HG02852 (cell line): ENCODE measurements around the gene BNC2.

Experiments used
- ATAC-seq: cut with Tn5 transposase; IDR thresholded peaks from one replicate; pipeline ENCODE4 v1.9.1; 2021; ENCODE audit warnings: mild to moderate bottlenecking, moderate library complexity; ENCODE audit not compliant: unreplicated experiment

The BNC2 gene

DNA sequence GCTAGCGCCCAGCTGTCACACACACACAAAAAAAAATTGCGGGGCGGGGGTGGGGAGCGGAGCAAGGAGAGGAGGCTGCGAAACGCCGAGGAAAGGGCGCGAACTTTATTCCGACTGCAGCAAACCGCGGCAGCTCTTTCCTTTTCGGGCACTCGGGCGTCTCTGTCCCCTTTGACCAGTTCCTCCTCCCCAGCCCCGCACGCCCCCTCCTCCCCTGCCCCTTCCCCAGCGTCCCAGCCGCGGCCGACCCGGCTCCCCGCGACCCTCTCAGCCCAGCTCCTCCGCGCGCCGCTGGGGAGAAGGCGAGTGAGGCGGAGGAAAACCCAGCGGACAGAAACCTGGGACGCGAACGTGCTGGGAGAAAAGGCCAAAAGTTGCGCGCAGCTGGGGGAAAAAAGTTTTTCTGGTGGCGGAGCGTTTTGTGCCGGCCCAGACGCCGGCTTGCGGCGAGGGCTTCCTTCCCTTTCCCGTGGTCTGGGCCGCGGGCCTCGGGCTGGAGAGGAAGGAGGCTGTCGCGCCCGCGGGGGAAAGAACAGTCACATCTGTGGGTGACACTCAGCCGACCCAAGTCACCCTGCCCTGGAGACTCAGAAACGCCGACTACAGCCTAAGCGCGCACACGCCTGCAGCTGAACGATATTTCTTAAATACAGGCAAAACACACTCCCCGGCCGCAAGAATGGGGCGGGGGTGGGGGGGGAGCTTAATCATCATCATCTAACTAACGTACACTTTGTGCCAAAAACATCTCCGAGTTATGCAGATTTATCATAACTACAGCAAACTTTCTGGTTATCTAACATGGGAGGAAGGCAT is 1.1 kb upstream of the BNC2 start:
- ATAC-seq = no peak

DNA sequence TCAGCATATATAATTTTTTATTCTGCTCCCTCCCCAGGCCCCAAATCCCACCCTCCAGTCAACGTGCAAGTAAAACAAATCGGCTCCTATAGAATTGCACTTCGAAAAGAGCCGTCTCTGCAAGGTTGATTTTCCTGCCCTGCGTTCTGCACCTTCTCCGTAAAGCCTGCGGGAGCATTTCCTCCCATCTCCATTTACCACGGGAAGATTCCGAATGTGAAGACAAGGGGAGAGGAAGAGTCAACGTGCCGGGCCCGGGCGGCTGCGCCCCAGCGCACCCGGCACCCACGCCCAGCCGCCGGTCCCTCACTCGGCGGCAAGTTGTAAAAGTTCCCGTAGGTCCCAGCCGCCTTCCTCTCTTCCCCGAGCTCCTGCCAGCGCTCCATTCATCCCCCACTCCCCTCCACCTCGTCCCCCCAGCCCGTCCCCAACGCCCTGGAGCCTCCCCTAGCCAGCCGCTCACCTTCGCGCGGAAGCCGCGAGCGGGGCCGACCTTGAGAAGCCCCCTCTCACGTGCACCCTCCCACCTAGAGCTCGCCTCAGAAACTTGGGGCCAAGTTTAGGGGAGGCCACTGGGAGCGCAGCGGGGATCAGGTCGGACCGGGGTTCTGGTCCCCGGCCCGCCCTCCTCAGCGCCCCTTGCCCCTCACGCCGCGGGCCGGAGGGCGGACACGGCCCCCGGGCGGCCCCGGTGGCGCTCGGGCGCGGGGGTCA is 431 bp downstream of the BNC2 start:
- no peak for ATAC-seq

DNA sequence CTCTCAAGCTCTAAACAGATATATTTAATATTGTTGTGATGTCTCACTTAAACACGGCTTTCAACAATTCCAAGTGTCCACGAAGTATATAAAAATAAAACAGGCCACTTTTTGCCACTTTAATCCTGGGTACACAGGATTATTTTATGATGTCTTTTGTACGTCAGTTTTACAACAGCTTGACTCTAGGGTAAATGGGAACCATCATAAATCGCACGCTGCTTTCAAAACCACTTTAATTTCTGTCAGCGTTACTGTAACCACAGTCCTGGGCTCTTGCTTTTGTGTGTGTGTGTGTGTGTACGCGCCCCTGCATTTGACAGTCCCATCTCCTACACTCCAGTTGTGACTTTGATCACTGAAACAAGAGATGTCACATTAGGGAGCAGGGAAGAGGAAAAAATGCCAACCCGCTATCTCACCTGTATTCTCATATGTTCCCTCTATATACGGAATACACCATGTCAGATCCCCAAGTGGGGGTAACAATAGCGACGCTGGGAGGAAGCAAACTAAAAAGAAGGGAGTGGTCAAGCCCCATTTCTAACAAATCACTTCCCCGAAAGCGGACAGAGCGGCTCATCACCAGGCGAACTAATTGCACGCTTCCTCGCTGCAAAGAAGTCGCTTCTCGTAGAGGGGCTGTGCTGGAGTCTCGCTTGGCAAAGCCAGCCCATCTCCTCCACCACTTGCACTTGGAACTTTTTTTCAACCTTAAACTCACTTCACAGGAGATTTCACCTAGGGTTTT is 1.2 kb downstream of the BNC2 start:
- no peak for ATAC-seq

DNA sequence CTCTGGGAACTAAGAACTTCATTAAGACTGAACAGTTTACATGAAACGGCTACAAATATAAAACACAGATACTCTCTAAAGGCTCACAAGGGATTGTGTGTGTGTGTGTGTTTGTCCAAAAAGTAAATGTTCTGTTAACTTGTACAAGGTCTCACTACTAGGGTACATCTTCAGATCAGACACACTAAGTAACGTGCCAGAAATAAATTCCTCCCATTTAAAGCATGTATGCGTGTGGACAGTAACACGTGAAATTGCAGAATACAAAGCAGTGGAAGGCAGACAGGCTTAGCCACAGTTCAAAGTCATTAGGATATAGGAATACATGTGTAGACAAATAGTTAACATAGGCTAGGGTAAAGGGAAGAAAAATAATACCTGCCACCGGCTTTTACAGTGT is 1.8 kb downstream of the BNC2 start:
- no peak for ATAC-seq

DNA sequence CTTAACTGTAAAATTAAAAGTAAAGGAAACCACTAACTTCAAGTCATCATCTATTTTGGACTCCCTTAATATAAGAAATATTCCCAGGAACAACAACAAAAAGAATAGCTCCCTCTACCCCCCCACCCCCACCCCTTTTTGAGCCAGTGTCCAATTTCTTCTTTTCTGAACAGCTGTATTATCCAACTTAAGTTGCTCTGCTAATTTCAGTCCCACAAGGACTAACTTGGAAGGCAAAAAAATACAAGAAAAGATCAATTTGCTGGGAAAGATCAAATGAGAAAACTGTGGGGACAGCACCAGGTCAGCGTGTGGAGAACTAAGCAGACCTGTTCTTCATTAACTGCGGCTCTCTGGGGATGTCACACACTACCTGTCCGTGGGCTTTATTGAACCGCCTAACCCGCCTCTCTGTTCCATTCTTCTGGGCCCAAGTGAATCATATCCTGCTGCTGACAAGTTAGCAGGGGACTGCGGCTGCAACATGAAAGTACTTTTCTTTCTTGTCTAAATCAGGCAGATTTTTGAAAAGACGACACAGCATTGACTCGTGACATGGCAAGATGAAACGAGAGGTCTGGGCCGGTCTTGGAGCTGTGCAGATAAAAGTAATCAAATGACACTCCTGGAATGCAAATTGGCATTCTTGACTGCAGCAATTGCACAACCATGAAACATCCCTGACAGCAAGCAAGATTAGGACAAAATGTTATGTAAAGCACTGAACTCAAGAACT is 2.7 kb downstream of the BNC2 start:
- ATAC-seq = no peak

DNA sequence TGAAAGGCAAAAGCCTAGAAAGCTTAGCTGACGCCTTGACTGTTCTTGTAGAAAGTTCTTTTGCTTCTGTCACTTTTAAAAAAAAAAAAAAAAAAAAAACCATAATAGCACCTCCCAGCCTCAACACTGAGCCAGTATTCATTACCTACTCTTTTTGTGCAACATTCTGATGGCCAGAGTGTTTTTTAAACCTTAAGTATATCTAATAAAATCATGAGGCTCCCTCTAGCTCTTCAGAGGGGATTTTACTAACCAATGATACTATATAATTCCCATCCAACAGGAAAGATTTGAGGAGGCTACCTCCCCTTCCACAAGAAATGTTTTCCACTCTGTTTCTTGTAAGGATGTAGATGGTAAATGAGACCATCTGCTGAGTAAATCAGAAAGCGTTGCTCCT is 3.9 kb downstream of the BNC2 start:
- no peak for ATAC-seq

DNA sequence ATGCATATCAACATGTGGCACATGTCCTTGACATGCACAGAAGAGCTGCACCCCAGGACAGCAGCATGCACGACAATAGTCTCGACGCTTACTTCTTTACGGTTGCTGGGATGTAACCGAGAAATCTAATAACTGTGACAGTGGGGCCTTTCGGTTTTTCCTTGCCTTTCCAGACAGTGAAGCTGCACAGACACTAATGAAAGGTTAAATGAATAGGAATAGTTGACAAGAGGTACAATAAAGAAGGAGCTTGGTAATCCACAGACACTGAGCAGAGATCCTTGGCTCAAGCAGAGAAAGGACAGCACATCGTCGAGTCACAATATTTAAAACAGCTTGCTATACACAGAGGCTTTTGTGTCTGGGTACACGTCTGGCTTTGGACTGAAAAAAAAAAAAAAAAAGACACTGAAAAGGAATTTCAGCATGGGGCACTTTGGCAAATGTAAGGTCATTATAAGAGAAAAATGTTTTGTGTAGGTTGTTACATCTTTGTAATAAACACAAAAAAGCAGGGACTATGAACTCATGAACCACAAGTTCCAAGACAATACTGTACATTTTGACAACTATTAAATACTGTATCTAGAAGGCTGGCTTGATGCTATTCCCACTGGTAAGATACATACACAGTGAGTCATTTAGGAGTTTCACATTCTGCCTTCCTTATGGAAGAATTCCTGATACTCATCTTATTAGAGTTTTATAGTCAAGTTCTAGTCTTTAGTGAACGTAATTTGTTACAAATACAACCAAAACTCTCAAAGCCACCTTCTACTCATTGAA is 5.6 kb downstream of the BNC2 start:
- no peak for ATAC-seq

DNA sequence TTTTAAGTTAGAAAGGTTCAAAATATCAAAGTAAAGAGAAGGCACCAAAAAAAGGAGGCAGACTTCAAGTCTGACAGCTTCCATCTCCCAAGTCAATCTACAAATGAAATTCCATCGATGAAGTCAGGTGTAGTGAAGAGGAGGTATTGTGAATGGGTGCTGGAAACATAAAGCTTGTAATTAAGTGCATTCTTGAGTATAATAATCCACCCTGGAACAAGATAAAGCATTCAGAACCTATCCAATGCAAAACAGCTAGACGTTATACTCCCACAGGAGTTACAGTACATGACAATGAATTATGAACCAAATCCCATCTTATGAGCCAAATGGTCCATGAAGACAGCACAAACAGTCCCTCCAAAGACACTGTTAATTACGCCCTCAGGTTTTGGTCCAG is 22.3 kb downstream of the BNC2 start:
- no peak for ATAC-seq

- no peak for ATAC-seq
Measured at GRCh38 chr9:16846986-16847385, 23.5 kb downstream of the BNC2 start.

DNA sequence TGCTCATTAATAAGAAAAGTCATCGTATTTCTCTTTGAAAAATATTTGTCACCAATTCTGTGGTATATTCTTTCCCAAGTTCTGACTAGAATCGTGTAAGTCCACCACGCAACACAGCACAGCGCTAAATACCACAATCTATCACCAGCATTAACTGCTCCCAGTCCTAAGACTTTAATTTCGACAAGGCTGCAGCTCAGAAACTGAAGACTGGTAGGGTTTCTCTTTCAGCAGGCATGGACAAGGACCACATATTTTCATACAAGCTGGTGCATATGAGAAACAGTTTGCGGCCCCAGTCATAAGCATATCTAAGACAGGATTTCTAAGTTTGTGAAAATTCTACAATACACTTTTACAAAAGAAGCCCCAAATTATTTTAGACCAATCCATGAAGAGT is 24.1 kb downstream of the BNC2 start:
- no peak for ATAC-seq

DNA sequence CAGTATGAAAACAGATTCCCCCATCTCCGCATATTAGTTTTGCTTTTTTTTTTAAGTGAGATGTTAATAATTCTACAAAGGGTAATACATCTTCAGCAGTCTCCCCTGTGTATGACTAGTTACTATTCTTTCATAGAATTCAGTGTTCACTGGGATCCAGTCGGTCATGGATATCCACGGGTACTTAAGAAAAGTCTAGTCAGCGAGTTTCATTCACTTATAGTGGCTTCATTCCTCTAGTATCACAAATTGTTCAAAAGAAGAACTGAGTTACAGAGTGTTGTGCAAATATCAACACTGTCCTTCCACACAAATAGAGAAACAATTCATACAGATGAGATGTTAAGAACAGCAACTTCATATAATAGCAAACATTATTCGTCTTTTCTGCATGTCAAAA is 35.7 kb downstream of the BNC2 start:
- ATAC-seq = no peak

GRCh38 chr9:16833296-16833835 is 37.1 kb downstream of the BNC2 start:
- no peak for ATAC-seq

- no peak for ATAC-seq
Measured at GRCh38 chr9:16832101-16832500, 38.4 kb downstream of the BNC2 start.

DNA sequence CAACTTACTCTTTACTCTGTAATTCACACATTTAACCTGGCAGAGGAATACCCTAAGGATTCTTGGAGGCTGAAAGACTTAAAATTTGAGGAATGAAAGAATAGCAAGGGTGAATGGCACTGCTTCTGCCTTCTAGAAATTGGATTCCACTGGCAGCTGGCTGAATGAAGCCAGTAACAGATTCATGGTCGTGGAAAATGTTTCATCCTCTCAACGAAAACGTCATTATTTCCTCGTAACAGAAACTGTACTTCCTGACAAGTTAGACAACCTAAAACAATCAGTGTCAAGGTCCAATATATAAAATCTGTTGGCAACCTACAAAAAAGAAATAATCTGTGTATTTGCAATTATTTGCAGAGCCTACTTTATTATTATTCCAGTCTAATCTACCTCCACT is 39.7 kb downstream of the BNC2 start:
- ATAC-seq = no peak

GRCh38 chr9:16828340-16829281 is 41.9 kb downstream of the BNC2 start:
- ATAC-seq = no peak

GRCh38 chr9:16825971-16826625 is 44.4 kb downstream of the BNC2 start:
- no peak for ATAC-seq

- ATAC-seq = no peak
Measured at GRCh38 chr9:16825331-16825725, 45.1 kb downstream of the BNC2 start.

DNA sequence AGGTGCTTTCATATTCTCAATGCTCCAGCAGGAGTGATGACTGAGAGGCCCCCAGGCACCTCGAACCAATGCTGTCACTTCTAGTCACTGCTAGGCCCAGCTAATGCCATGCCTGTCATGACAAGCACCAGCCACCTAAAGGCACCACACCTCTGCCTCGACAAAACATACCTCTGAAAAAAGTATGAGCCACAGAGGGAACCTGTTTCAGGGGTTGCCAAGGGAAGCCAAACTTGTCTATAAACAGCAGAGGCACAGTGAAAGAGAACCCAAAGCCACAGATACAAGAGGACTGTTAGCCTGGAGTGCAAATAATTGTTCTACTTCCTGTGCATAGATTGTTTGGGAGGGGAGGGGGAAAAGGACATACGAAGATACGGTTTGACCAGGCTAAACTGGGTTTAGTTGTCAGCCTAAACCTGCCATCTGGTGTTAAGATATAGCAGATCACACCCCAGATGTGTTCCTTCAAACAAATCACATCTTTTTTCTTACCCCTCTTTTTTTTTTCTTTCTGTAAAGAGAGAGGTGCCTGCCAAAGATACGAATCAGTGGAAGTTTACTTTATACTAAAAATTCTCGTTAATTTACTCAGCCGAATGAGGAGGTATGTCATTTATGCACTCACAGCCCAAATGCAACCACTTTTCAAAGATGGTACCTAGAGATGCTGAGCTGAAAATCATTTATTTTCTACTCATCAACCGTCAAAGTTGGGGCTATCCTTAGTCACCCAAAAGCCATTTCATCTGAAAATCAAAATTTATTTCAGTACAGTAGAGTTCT is 45.7 kb downstream of the BNC2 start:
- ATAC-seq = no peak
